Endothelial cell of umbilical vein (primary cell): Measurements from ENCODE around the gene FNBP1. TPM values are rescaled to one million over a fixed set of nuclear protein-coding genes. Genes with fewer than 3 reads are reported as not detected.

Experiments
- BruUV-seq: library from RNA; stranded (reverse); fragments of 400-500 nt; replicated peaks from 2 replicates; lab custom pipeline; 2021; lab: Mats Ljungman, UMichigan
- CTCF ChIA-PET: fragments of 300-600, 350-600 bp; sonication (Branson Sonifier 250); formaldehyde crosslinking; loops from one replicate; lab custom pipeline; 2021; ENCODE audit warnings: antibody characterized with exemption, inconsistent platforms; lab: Charles Lee
- POLR2A ChIA-PET: fragments of 300-600, 350-600 bp; sonication (Branson Sonifier 250); formaldehyde crosslinking; loops from one replicate; lab custom pipeline; 2021; ENCODE audit warnings: antibody characterized with exemption, inconsistent platforms; lab: Charles Lee
- DNase-seq: peaks from one replicate; pipeline ENCODE4 v3.0.0-alpha.2; 2011; ENCODE audit warnings: low read depth, low spot score
- FAIRE-seq: peaks from 2 replicates; lab custom pipeline; 2011; peaks lifted over from hg19 to GRCh38; lab: Jason Lieb, UNC
- H2AFZ ChIP-seq: 2 replicates; pipeline ENCODE4 v1.6.0; 2012; ENCODE audit warnings: low read depth, low read length, control low read depth, inconsistent platforms
- H3K27ac ChIP-seq: 2 replicates; pipeline ENCODE4 v1.5.1; 2011; ENCODE audit warnings: low read depth, mild to moderate bottlenecking, control low read depth, low read length, moderate library complexity; ENCODE audit not compliant: insufficient read depth
- H3K27me3 ChIP-seq, 2 experiments: 2 replicates each; pipeline versions ENCODE4 v1.6.0 to v1.6.1; 2011; ENCODE audit warnings: low read length in 2 of 2, mixed read lengths in 1 of 2; ENCODE audit not compliant: control insufficient read depth in 2 of 2, insufficient read depth in 2 of 2
- H3K36me3 ChIP-seq, 2 experiments: 2 replicates in 1 of 2; 3 replicates in 1 of 2; pipeline ENCODE4 v1.5.1; 2011; ENCODE audit warnings: low read length in 2 of 2, mild to moderate bottlenecking in 1 of 2, moderate library complexity in 1 of 2; ENCODE audit not compliant: control insufficient read depth in 2 of 2, insufficient read depth in 2 of 2; ENCODE audit errors: extremely low read depth in 1 of 2
- H3K4me1 ChIP-seq: 3 replicates; pipeline ENCODE4 v1.5.1; 2011; ENCODE audit warnings: mild to moderate bottlenecking, low read length; ENCODE audit not compliant: control insufficient read depth, insufficient read depth; ENCODE audit errors: extremely low read depth
- H3K4me2 ChIP-seq: 2 replicates; pipeline ENCODE4 v1.6.1; 2011; ENCODE audit warnings: low read length, control low read depth, mixed read lengths; ENCODE audit not compliant: insufficient read depth
- H3K4me3 ChIP-seq, 3 experiments: fragments of 200-600 bp in 1 of 3; sonication (generic), shearing (Covaris generic) in 1 of 3; replicated peaks in 1 of 3; 2 replicates each; pipeline ENCODE4 v1.5.1; 2011 to 2016; ENCODE audit warnings: control low read depth in 3 of 3, low read length in 3 of 3, mild to moderate bottlenecking in 2 of 3, inconsistent platforms in 1 of 3, low read depth in 1 of 3, moderate library complexity in 1 of 3; ENCODE audit not compliant: insufficient read depth in 1 of 3
- H3K79me2 ChIP-seq: 2 replicates; pipeline ENCODE4 v1.6.0; 2012; ENCODE audit warnings: low read length, inconsistent platforms; ENCODE audit not compliant: control insufficient read depth, insufficient read depth
- H3K9ac ChIP-seq: replicated peaks from 2 replicates; pipeline ENCODE3; 2011; ENCODE audit warnings: low read length, control low read depth; ENCODE audit not compliant: insufficient read depth; ENCODE audit errors: extremely low read depth
- H3K9me1 ChIP-seq: replicated peaks from 3 replicates; pipeline ENCODE4 v1.6.0; 2011; ENCODE audit warnings: mild to moderate bottlenecking, low read length; ENCODE audit not compliant: control insufficient read depth, insufficient read depth; ENCODE audit errors: extremely low read depth
- H3K9me3 ChIP-seq: replicated peaks from 2 replicates; pipeline ENCODE4 v1.5.1; 2012; ENCODE audit warnings: low read length, inconsistent platforms; ENCODE audit not compliant: control insufficient read depth, insufficient read depth
- H4K20me1 ChIP-seq: replicated peaks from 2 replicates; pipeline ENCODE3; 2011; ENCODE audit warnings: mild to moderate bottlenecking, low read length; ENCODE audit not compliant: control insufficient read depth, insufficient read depth; ENCODE audit errors: extremely low read depth
- EZH2 ChIP-seq: IDR thresholded peaks from 2 replicates; pipeline ENCODE4 v1.6.1; 2012; ENCODE audit warnings: borderline replicate concordance, low read depth, mild to moderate bottlenecking, moderate library complexity, low read length, inconsistent platforms; ENCODE audit not compliant: severe bottlenecking
- FOS ChIP-seq: IDR thresholded peaks from 2 replicates; pipeline ENCODE4 v1.6.1; 2011; ENCODE audit warnings: mild to moderate bottlenecking, low read length, moderate library complexity, borderline replicate concordance; ENCODE audit not compliant: insufficient read depth
- GATA2 ChIP-seq: IDR thresholded peaks from 2 replicates; pipeline ENCODE4 v1.7.0; 2011; ENCODE audit warnings: low read depth, mild to moderate bottlenecking, moderate library complexity, mixed read lengths, low read length; ENCODE audit not compliant: insufficient read length, insufficient read depth
- JUN ChIP-seq: IDR thresholded peaks from 2 replicates; pipeline ENCODE4 v1.6.1; 2011; ENCODE audit warnings: borderline replicate concordance, low read depth; ENCODE audit not compliant: insufficient read length, insufficient read depth
- MYC ChIP-seq: IDR thresholded peaks from one replicate; pipeline ENCODE4 v1.6.1; 2011; ENCODE audit warnings: mild to moderate bottlenecking, low read depth, low read length
- POLR2A ChIP-seq: IDR thresholded peaks from 2 replicates; pipeline ENCODE4 v1.6.1; 2012; ENCODE audit warnings: low read depth, mild to moderate bottlenecking, control low read depth, low read length
- POLR2AphosphoS5 ChIP-seq: IDR thresholded peaks from 2 replicates; pipeline ENCODE4 v1.6.1; 2012; ENCODE audit warnings: low read depth, mild to moderate bottlenecking, control low read depth, low read length, moderate library complexity; ENCODE audit not compliant: insufficient read depth
- dilution Hi-C: fragments of 300-500 bp; cut with MboI; formaldehyde crosslinking; loops from one replicate; pipeline ENCODE4 v1.15.0; 2019; ENCODE audit warnings: low sequenced_read_pairs; ENCODE audit not compliant: extremely low pct_ligation_motif_present
- intact Hi-C: fragments of 100-400 bp; cut with micrococcal nuclease; formaldehyde crosslinking; loops from one replicate; pipeline ENCODE4 v1.10.0; 2022
- polyA plus RNA-seq, 4 experiments: library from polyadenylated mRNA; depleted of rRNA in 3 of 4; stranded (reverse) in 3 of 4; unstranded in 1 of 4; fragments of >200 nt; gene quantifications; 2 replicates each; pipeline versions ENCODE4 v1.2.1 to v1.2.3, GENCODE V29; 2011 to 2012; ENCODE audit warnings: missing spikeins in 1 of 4
- total RNA-seq: library from RNA; stranded (reverse); gene quantifications from 2 replicates; pipeline ENCODE4 v1.2.3, GENCODE V29; 2021
- TF ChIP-seq, protein P1 (sequence below): IDR thresholded peaks from 2 replicates; pipeline ENCODE4 v1.6.1; 2011; ENCODE audit not compliant: insufficient read depth, insufficient read length
- TF ChIP-seq, protein P2 (sequence below), 2 donors: IDR thresholded peaks; 1 replicate in 1 of 2; 2 replicates in 1 of 2; pipeline ENCODE4 v1.5.1; 2011; ENCODE audit warnings: low read length in 2 of 2, mild to moderate bottlenecking in 2 of 2, moderate library complexity in 2 of 2, control low read depth in 1 of 2, inconsistent platforms in 1 of 2, low read depth in 1 of 2; ENCODE audit not compliant: insufficient read depth in 1 of 2; ENCODE audit errors: extremely low read depth in 1 of 2

The FNBP1 gene
- total and polyA plus RNA-seq, 2 donors (not counting 3 experiments of a cell fraction or from before 2014, with no cell fraction given) = 10.9 to 43.9 TPM

DNA sequence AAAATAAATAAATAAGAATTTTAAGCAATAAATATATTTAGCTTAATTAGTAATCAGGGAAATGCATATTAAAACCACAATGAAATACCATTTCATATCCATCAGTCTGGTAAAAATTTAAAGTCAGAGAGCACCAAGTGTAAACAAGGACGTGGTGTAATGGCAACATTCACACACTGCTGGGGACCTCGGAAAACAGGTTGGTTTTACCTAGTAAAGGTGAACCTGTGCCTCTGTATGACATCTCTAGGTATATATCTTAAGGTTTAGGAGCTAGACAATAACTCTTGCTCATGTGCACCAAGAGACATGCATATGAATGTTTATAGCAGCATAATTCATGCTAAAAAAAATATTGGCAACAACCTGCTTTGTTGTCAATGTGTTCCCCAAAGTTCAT, 29.7 kb downstream of the FNBP1 start:
- H4K20me1 ChIP-seq = peaks cover 3% of the 10 kb centered on the region
- H3K79me2 ChIP-seq = no peaks in the 10 kb centered on the region
- dilution Hi-C loops = no loop called here
- H3K4me3 ChIP-seq = no peak overlapping the region
- no peaks in the 10 kb centered on the region for H3K27me3 ChIP-seq
- H3K9ac ChIP-seq = no peak overlapping the region
- DNase-seq (no peak), FAIRE-seq (no peak)
- no peak overlapping the region for H3K4me2 ChIP-seq
- H3K4me1 ChIP-seq = no peaks in the 10 kb centered on the region
- TF ChIP-seq MYC = no peak
- TF ChIP-seq EZH2 = no peak
- TF ChIP-seq FOS = no peak
- TF ChIP-seq, protein P1, sequence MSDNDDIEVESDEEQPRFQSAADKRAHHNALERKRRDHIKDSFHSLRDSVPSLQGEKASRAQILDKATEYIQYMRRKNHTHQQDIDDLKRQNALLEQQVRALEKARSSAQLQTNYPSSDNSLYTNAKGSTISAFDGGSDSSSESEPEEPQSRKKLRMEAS = no peak
- TF ChIP-seq POLR2AphosphoS5 = no peak
- TF ChIP-seq JUN = no peak
- no peak for TF ChIP-seq GATA2
- TF ChIP-seq POLR2A = no peak
- TF ChIP-seq, protein P2, sequence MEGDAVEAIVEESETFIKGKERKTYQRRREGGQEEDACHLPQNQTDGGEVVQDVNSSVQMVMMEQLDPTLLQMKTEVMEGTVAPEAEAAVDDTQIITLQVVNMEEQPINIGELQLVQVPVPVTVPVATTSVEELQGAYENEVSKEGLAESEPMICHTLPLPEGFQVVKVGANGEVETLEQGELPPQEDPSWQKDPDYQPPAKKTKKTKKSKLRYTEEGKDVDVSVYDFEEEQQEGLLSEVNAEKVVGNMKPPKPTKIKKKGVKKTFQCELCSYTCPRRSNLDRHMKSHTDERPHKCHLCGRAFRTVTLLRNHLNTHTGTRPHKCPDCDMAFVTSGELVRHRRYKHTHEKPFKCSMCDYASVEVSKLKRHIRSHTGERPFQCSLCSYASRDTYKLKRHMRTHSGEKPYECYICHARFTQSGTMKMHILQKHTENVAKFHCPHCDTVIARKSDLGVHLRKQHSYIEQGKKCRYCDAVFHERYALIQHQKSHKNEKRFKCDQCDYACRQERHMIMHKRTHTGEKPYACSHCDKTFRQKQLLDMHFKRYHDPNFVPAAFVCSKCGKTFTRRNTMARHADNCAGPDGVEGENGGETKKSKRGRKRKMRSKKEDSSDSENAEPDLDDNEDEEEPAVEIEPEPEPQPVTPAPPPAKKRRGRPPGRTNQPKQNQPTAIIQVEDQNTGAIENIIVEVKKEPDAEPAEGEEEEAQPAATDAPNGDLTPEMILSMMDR (IDR thresholded peaks at IDR 0.05; ENCODE audit: extremely low read depth in 1 of 2, insufficient read depth in 1 of 2, low read depth in 1 of 2, low read length in 2 of 2) = no peak
- intact Hi-C loops = no loop called here
- no peak overlapping the region for H2AFZ ChIP-seq
- no peaks in the 10 kb centered on the region for H3K9me1 ChIP-seq
- H3K9me3 ChIP-seq = no peaks in the 10 kb centered on the region
- no TSS peak for BruUV-seq
- ChIA-PET POLR2A (no interaction called here), CTCF (interaction anchor here (1.1 kb wide), 1 partner anchor 26 kb away, joined by 3 read pairs; no protein-coding TSS in a partner anchor)
- no peak overlapping the region for H3K27ac ChIP-seq
- no peaks in the 10 kb centered on the region for H3K36me3 ChIP-seq
